Activated naive CD4-positive, alpha-beta T cell treated with anti-CD3 and anti-CD28 coated beads, Interleukin-2, amount 10 ng/mL, durations not matched to agents 7 days and 5 days (primary cell): ENCODE results near the gene LRFN2.

Experiments
- CTCF ChIA-PET: fragments of 350-600 bp; sonication (Branson Sonifier 250); formaldehyde crosslinking; loops from one replicate; lab custom pipeline; 2021; ENCODE audit warnings: antibody characterized with exemption; lab: Charles Lee
- DNase-seq: peaks from one replicate; pipeline ENCODE4 v3.0.0-alpha.2; 2020
- H3K27ac Mint-ChIP-seq: one replicate; pipeline ENCODE4 v1.8.0; 2021; ENCODE audit warnings: mild to moderate bottlenecking, moderate library complexity, mixed read lengths
- H3K27me3 Mint-ChIP-seq: one replicate; pipeline ENCODE4 v1.8.0; 2021; ENCODE audit warnings: mild to moderate bottlenecking, mixed read lengths
- H3K36me3 Mint-ChIP-seq: one replicate; pipeline ENCODE4 v1.8.0; 2021; ENCODE audit warnings: mixed read lengths
- H3K4me1 Mint-ChIP-seq: one replicate; pipeline ENCODE4 v1.8.0; 2021; ENCODE audit warnings: mixed read lengths
- H3K4me3 Mint-ChIP-seq: one replicate; pipeline ENCODE4 v1.8.0; 2021; ENCODE audit warnings: mild to moderate bottlenecking, moderate library complexity, mixed read lengths
- H3K9me3 Mint-ChIP-seq: one replicate; pipeline ENCODE4 v1.8.0; 2021; ENCODE audit warnings: mixed read lengths

Gene LRFN2

DNA sequence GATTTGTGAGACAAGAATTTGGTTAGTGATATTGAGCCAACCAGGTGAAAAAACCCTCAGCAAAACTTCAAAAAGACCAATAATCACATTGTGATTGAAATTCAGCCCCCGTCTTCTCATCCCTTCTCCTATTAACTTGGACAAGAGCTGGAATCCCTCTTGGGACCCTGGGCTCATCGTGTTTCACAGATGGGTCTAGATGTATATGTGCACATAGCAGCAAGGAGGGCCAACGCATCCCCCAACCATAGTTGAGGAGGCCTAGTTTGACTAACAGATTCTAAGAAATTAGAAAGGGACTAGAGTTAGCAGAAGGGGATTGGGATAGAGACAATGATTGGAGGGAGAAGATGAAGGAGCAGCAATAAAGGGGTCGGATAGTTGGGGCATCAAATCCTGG, 19.8 kb upstream of the LRFN2 start:
- no peak overlapping the region for H3K27ac Mint-ChIP-seq
- H3K4me3 Mint-ChIP-seq = no peak overlapping the region
- H3K4me1 Mint-ChIP-seq = no peaks in the 10 kb centered on the region
- DNase-seq = no peak
- H3K9me3 Mint-ChIP-seq = no peaks in the 10 kb centered on the region
- no peaks in the 10 kb centered on the region for H3K36me3 Mint-ChIP-seq
- CTCF ChIA-PET = no interaction called here
- peaks cover 30% of the 10 kb centered on the region for H3K27me3 Mint-ChIP-seq

- no peaks in the 10 kb centered on the region for H3K4me1 Mint-ChIP-seq
- CTCF ChIA-PET = no interaction called here
Observed at GRCh38 chr6:40606526-40606925, 19.4 kb upstream of the LRFN2 start.

GRCh38 chr6:40604082-40604481, 16.9 kb upstream of the LRFN2 start:
- Mint-ChIP-seq H3K4me1 (no peaks in the 10 kb centered on the region), H3K27me3 (peaks cover 39% of the 10 kb centered on the region), H3K9me3 (no peaks in the 10 kb centered on the region), H3K4me3 (no peak overlapping the region), H3K27ac (no peak overlapping the region), H3K36me3 (no peaks in the 10 kb centered on the region)
- CTCF ChIA-PET = no interaction called here
- DNase-seq = no peak

More at GRCh38 chr6:40606526-40606925, 19.4 kb upstream of the LRFN2 start:
- Mint-ChIP-seq H3K27me3 (peaks cover 29% of the 10 kb centered on the region), H3K36me3 (no peaks in the 10 kb centered on the region), H3K9me3 (no peaks in the 10 kb centered on the region), H3K27ac (no peak overlapping the region), H3K4me3 (no peak overlapping the region)
- no peak for DNase-seq

GRCh38 chr6:40599555-40599954, 12.4 kb upstream of the LRFN2 start:
- peaks cover 39% of the 10 kb centered on the region for H3K27me3 Mint-ChIP-seq
- H3K27ac Mint-ChIP-seq = no peak overlapping the region
- H3K9me3 Mint-ChIP-seq = no peaks in the 10 kb centered on the region
- no peak for DNase-seq
- no peak overlapping the region for H3K4me3 Mint-ChIP-seq
- no peaks in the 10 kb centered on the region for H3K4me1 Mint-ChIP-seq
- CTCF ChIA-PET = no interaction called here
- H3K36me3 Mint-ChIP-seq = no peaks in the 10 kb centered on the region

DNA sequence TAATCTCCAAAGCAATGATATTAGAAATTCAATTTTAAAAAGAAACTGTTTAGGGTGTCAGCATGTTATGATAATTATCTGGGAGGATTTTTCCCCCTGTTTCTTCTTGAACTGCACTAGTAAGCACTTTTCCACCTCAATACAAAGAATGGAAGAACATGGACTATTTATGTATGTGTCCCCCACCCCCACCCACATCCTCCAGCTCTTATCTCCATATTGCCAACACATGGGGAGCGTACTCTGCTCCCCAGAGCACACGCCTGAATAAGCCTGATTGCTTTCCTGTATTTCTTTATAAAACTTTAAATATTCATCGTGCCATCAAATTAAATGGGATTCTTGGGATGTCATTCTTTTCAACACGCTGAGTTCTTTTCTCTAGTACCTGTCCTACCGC, 11.4 kb upstream of the LRFN2 start:
- CTCF ChIA-PET = no interaction called here
- Mint-ChIP-seq H3K4me1 (no peaks in the 10 kb centered on the region), H3K9me3 (no peaks in the 10 kb centered on the region), H3K27ac (no peak overlapping the region), H3K36me3 (no peaks in the 10 kb centered on the region), H3K4me3 (no peak overlapping the region), H3K27me3 (peaks cover 32% of the 10 kb centered on the region)
- no peak for DNase-seq

- peaks cover 32% of the 10 kb centered on the region for H3K27me3 Mint-ChIP-seq
- CTCF ChIA-PET = no interaction called here
Observed at GRCh38 chr6:40597301-40597700, 10.1 kb upstream of the LRFN2 start.

GRCh38 chr6:40588480-40588879, 1.3 kb upstream of the LRFN2 start:
- no peak for DNase-seq
- Mint-ChIP-seq H3K9me3 (no peaks in the 10 kb centered on the region), H3K27ac (no peak overlapping the region), H3K4me3 (no peak overlapping the region), H3K4me1 (peaks cover 21% of the 10 kb centered on the region), H3K36me3 (no peaks in the 10 kb centered on the region), H3K27me3 (peaks cover 71% of the 10 kb centered on the region)
- CTCF ChIA-PET = interaction anchor here (0.6 to 1.3 kb wide), 2 partner anchors 37 to 274 kb away, joined by 3 read pairs; no protein-coding TSS in a partner anchor

More at GRCh38 chr6:40597301-40597700, 10.1 kb upstream of the LRFN2 start:
- no peaks in the 10 kb centered on the region for H3K9me3 Mint-ChIP-seq
- no peaks in the 10 kb centered on the region for H3K4me1 Mint-ChIP-seq
- H3K4me3 Mint-ChIP-seq = no peak overlapping the region
- no peak for DNase-seq
- H3K36me3 Mint-ChIP-seq = no peaks in the 10 kb centered on the region
- no peak overlapping the region for H3K27ac Mint-ChIP-seq

GRCh38 chr6:40588070-40588384, 863 bp upstream of the LRFN2 start:
- CTCF ChIA-PET = interaction anchor here (0.6 to 1.3 kb wide), 3 partner anchors 37 to 274 kb away, joined by 3 to 4 read pairs (median 3); no protein-coding TSS in a partner anchor
- Mint-ChIP-seq H3K4me3 (peak overlapping the region; percentile 7), H3K27ac (no peak overlapping the region), H3K27me3 (peaks cover 72% of the 10 kb centered on the region), H3K4me1 (peaks cover 24% of the 10 kb centered on the region), H3K36me3 (no peaks in the 10 kb centered on the region), H3K9me3 (no peaks in the 10 kb centered on the region)
- DNase-seq = no peak

DNA sequence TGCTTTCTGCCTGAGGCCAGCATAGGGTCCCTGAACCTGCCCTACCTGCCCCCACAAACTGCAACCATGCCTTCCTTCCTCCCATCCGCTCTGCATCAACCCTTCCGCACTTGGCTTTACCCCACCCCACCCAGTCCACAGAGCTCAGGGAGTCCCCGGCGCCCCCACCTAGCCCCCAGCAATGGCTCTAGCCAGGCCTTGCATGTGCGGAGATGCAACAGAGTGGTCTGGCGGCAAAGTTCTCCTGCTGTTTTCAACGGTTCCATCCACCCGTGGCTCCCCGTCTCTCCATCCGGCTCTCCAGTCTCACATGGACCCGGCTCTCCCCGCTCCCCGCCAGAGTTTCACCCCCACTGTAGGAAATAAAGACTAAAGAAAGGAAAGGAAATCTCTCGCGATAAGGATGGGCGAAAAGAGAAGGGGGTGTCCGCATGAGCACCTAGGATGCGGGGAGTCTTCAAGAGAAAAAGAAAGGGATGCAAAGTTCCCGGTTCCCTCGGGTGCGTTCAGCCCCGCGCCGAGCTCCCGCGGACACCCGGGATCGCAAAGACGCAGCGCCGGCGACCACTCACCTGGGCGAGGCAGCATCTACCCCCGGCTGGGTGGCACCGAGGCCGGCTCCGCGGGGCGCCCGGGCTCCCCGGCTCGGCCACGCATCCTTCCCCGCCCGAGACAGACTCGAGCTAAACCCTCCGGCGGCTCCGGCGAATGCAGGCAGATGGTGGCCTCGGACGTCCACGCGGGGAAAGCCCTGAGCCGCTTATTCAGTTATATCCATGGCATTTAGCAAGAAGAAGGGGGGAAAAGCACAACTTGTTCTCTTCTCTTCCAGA, 579 bp downstream of the LRFN2 start:
- CTCF ChIA-PET = interaction anchor here (0.8 kb wide), 1 partner anchor 263 kb away, joined by 3 read pairs; no protein-coding TSS in a partner anchor
- DNase-seq = no peak
- Mint-ChIP-seq H3K9me3 (no peaks in the 10 kb centered on the region), H3K27me3 (peaks cover 72% of the 10 kb centered on the region), H3K27ac (no peak overlapping the region), H3K4me3 (peak overlapping the region; percentile 55), H3K36me3 (no peaks in the 10 kb centered on the region), H3K4me1 (peaks cover 24% of the 10 kb centered on the region)

- H3K4me1 Mint-ChIP-seq = peaks cover 24% of the 10 kb centered on the region
- peaks cover 69% of the 10 kb centered on the region for H3K27me3 Mint-ChIP-seq
- H3K9me3 Mint-ChIP-seq = no peaks in the 10 kb centered on the region
- H3K27ac Mint-ChIP-seq = no peak overlapping the region
- H3K36me3 Mint-ChIP-seq = no peaks in the 10 kb centered on the region
- DNase-seq = no peak
- CTCF ChIA-PET = interaction anchor here (1.7 kb wide), 1 partner anchor 34 kb away, joined by 4 read pairs; no protein-coding TSS in a partner anchor
- H3K4me3 Mint-ChIP-seq = no peak overlapping the region
Observed at GRCh38 chr6:40585651-40586269, 1.4 kb downstream of the LRFN2 start.

- Mint-ChIP-seq H3K27ac (no peak overlapping the region), H3K27me3 (peaks cover 63% of the 10 kb centered on the region), H3K4me1 (peaks cover 24% of the 10 kb centered on the region), H3K4me3 (no peak overlapping the region), H3K9me3 (no peaks in the 10 kb centered on the region), H3K36me3 (no peaks in the 10 kb centered on the region)
- no peak for DNase-seq
- CTCF ChIA-PET = interaction anchor here (1.7 kb wide), 1 partner anchor 33 kb away, joined by 4 read pairs; no protein-coding TSS in a partner anchor
Observed at GRCh38 chr6:40585223-40585622, 1.9 kb downstream of the LRFN2 start.

GRCh38 chr6:40584741-40585140, 2.4 kb downstream of the LRFN2 start:
- H3K4me1 Mint-ChIP-seq = peaks cover 24% of the 10 kb centered on the region
- no peak overlapping the region for H3K4me3 Mint-ChIP-seq
- no peaks in the 10 kb centered on the region for H3K36me3 Mint-ChIP-seq
- no peak overlapping the region for H3K27ac Mint-ChIP-seq
- CTCF ChIA-PET = interaction anchor here (1.6 to 1.7 kb wide), 2 partner anchors 33 to 253 kb away, joined by 4 to 6 read pairs; no protein-coding TSS in a partner anchor
- peaks cover 60% of the 10 kb centered on the region for H3K27me3 Mint-ChIP-seq
- H3K9me3 Mint-ChIP-seq = no peaks in the 10 kb centered on the region
- no peak for DNase-seq

- no peaks in the 10 kb centered on the region for H3K9me3 Mint-ChIP-seq
- CTCF ChIA-PET = interaction anchor here (1.5 to 1.6 kb wide), 2 partner anchors 252 to 255 kb away, joined by 4 to 6 read pairs; no protein-coding TSS in a partner anchor
- no peak for DNase-seq
- no peak overlapping the region for H3K4me3 Mint-ChIP-seq
- H3K27ac Mint-ChIP-seq = no peak overlapping the region
- H3K4me1 Mint-ChIP-seq = peaks cover 24% of the 10 kb centered on the region
- H3K27me3 Mint-ChIP-seq = peaks cover 53% of the 10 kb centered on the region
- H3K36me3 Mint-ChIP-seq = no peaks in the 10 kb centered on the region
Observed at GRCh38 chr6:40583709-40584108, 3.5 kb downstream of the LRFN2 start.

GRCh38 chr6:40582892-40583291, 4.3 kb downstream of the LRFN2 start:
- CTCF ChIA-PET = interaction anchor here (1.5 to 1.6 kb wide), 2 partner anchors 251 to 254 kb away, joined by 4 to 6 read pairs; no protein-coding TSS in a partner anchor
- Mint-ChIP-seq H3K4me3 (no peak overlapping the region), H3K27me3 (peaks cover 45% of the 10 kb centered on the region), H3K9me3 (no peaks in the 10 kb centered on the region), H3K27ac (no peak overlapping the region), H3K36me3 (no peaks in the 10 kb centered on the region), H3K4me1 (peaks cover 24% of the 10 kb centered on the region)
- DNase-seq = peak; percentile 41
